Limb (tissue), 2 donors: ENCODE data around the gene TBC1D1.

Experiments
- DNase-seq, 2 donors: peaks; one replicate each; pipeline ENCODE4 v3.0.0-alpha.2; 2016; ENCODE audit errors: extremely low spot score in 2 of 2

Gene TBC1D1

GRCh38 chr4:38145033-38145678, 254.3 kb downstream of the TBC1D1 start:
- DNase-seq: no peak

DNA sequence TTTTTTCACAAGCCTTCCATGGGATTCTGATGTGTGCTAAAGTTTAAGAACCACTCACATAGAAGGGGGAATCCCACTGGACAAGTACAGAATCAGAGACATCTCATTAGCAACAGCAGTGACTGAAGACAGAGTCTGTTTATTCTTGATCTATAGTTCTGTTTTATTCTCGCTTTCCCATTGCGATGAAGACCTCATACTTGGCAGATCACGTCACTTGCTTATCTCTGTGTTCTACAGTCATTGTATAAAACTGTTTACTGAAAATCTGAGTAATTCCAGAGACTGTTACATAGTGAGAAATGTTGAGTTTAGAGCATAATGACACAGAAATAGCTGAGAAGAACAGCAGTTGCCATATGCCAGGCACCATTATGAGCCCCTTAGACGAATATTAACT, 254.9 kb downstream of the TBC1D1 start:
- no peak for DNase-seq

DNA sequence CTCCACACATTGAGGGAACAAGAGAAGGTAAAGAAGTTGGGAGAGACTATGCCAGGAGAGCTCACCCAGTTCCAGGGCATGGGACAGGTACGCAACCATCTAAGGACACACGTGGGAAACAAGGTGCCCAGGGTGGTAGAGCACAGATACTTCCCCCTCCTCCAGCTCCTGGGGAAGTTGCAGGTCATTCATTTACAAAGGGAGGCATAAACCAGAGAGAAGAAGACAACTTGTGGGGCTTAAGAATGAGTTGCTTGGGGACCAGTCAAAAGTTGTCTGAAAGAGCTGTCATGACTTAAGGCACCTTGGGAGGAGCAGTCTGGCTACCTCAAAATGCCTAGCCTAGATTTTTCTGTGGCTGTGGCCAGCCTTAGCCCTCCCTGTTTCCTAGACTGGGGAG, 255.5 kb downstream of the TBC1D1 start:
- DNase-seq: no peak

GRCh38 chr4:38149472-38149996, 258.6 kb downstream of the TBC1D1 start:
- no peak for DNase-seq

GRCh38 chr4:38149997-38150671, 259.2 kb downstream of the TBC1D1 start:
- DNase-seq: peak in 1 of 2 donors; percentile 37

DNA sequence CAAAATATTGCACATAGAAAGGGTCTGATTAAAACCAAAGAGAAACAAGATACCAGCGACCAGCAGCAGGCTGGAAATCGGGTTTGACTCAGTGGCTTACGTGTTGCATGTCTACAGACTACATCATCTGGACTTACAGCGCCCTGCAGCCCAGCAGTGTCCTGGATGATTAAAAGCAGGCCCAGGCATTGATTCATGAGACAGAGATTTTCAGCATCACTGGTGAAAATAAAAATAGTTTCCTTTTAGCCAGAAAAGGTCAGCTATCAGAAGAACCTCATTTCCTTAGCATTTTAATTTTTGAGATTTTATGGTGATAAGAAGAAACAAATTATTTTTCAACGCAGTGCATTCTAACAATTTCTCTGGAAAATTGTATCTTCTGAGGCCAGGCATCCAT, 259.9 kb downstream of the TBC1D1 start:
- DNase-seq: no peak

DNA sequence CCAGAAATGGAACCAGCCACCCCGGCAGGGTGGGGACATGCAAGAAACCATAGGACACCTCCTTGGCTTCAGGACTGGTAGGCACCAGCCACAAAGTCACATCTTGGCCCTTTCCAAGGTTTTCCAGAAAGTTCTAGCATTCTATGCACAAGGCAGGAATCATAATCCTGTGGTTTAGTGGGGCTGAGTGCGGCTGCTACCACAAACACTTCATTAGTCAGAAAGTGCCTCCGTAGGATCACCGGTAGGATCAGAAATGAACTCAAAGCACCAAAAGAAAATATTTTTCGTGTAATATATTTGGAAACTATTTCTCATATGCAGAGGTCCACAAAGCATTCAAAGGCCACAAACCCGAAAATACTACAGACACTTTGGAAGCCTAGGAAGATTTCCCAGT, 261.0 kb downstream of the TBC1D1 start:
- no peak for DNase-seq

GRCh38 chr4:38152305-38152704, 261.4 kb downstream of the TBC1D1 start:
- DNase-seq: no peak

DNA sequence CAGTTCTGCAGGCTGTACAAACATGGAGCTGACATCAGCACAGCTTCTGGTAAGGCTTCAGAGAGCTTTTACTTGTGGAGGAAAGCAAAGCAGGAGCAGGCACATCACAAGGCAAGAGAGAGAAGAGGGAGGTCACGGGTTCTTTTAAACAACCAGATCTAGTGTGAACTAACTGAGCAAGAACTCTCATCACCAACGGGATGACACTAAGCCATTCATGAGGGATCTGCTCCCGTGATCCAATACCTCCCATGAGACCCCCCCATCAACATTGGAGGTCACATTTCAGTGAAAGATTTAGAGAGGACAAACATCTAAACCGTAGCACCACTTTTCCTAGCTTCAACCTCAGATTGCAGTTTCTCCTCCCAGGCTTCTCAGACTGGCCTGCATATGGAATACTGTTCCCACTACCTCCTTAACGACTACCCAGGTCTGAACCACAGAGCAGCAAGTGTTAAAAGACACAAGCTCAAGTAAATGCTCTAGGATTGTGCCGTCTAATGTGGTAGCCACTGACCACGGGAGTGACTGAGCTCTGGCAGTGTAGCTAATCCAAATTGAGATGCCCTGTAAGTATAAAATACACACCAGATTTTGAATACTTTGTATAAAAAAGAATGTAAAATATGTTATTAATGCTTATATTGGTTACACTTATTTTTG, 262.0 kb downstream of the TBC1D1 start:
- DNase-seq: no peak

GRCh38 chr4:38153387-38153760, 262.5 kb downstream of the TBC1D1 start:
- no peak for DNase-seq

DNA sequence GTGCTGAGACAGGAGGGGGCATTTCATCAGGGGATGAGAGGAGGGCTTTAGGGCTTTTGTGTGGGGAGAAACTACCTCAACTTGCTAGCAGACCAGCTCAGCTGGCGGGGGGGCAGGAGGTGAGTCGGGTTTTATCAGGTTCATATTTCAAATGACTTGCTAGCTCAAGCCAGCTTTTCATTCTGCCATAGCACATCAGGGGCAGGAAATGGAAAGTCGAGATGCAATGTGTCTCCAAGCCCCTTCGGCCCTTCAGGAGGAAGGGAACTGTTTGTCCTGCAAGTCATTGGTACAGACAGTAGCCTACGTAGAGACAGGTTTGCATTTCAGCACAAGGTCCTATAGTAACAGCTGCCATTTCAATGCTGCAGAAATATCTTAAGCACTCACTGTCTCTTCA, 263.4 kb downstream of the TBC1D1 start:
- peak in 1 of 2 donors; percentile 40 for DNase-seq

DNA sequence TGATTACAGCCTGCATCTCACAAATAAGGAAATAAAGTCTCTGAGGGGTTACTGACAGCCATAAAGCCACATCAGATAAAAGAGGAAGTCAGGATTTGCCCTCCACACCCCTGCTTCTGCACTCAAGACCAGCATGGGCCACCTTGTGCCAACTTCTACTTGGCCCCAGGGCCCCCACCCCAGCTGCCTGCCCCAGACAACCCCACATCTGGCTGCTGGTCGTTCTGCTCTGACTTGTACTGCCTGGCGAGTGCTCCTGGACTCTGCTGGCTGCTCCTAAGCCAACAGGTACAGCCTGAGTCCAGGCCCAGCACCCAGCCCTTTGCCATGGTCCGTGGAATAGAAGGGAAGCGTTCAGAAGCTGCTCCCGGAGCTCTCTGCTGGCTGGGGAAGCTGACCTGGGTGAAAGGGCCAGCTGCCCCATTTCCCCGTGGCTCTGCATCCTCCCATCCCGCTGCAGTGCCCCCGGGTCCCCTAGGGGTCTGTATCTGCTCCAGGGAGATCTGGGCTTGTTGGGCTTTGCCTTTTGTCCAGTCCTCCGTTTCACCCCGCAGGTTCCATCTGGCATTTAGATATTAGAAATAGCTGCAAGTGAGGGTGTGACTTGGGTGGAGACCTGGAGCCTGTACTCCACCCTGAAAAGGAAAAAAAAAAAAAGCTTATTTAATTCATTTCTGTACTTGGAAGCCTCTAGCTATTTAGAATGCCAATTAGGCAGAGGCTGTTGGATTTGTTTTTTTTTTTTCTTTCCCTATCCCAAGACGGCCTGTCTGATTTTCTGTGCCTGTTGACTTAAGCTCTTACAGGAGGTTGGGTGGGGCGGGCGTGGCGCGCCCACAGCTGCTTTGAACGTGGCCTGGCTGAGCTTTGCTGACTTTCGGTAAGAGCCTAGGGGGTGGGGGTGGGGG, 264.1 kb downstream of the TBC1D1 start:
- no peak for DNase-seq

- no peak for DNase-seq
These were observed 264.9 kb downstream of the TBC1D1 start for GRCh38 chr4:38155589-38156294.

DNA sequence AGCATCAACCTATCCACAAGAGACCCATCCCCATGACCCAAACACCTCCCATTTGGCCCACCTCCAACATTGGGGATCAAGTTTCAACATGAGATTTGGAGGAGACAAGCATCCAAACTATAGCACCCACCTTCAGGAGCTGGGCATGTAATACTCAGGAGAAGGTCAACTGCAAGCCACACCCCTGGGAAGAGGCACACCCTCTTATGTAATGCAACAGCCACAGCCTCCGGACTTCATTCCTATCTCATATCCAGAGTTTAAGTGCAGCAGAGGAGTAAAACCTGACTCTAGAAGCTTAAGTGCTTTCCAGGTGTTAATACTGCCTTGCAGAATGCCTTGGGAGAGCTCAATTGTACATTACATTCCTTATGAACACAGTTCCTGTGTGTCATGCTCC, 266.7 kb downstream of the TBC1D1 start:
- DNase-seq: no peak

DNA sequence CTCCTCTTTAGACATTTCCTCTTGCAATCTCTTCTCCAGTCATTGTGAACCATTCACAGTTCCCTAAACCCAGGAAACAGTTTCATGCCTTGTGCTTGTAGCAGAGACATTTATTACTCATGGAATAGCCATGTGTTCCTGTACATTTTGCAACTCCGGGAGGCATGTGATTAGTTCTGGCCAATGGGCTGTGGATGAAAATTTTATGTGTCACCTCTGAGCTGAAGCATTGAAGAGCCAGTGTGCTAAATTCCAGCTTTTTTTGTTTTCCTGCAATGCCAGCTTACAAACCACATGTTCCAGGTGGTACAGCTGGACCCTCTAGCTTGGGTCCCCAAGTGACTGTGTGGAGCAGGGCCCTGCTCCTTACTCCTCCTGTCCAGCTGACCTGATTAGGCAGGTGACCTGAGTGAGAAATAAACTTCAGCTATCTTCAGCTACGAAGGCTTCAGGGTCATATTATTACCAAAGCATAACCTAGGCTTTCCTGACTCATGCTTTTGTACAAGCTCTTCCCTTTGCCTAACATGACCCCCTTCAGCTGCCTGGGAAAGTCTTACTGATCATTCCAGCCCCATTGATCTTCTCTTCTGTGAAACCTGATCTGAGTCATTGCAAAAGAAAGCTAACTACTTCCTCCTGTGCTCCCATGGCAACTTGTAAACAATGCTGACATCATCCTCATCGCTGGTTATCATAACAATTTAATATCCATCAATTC, 269.8 kb downstream of the TBC1D1 start:
- DNase-seq: peak in 1 of 2 donors; percentile 62

DNA sequence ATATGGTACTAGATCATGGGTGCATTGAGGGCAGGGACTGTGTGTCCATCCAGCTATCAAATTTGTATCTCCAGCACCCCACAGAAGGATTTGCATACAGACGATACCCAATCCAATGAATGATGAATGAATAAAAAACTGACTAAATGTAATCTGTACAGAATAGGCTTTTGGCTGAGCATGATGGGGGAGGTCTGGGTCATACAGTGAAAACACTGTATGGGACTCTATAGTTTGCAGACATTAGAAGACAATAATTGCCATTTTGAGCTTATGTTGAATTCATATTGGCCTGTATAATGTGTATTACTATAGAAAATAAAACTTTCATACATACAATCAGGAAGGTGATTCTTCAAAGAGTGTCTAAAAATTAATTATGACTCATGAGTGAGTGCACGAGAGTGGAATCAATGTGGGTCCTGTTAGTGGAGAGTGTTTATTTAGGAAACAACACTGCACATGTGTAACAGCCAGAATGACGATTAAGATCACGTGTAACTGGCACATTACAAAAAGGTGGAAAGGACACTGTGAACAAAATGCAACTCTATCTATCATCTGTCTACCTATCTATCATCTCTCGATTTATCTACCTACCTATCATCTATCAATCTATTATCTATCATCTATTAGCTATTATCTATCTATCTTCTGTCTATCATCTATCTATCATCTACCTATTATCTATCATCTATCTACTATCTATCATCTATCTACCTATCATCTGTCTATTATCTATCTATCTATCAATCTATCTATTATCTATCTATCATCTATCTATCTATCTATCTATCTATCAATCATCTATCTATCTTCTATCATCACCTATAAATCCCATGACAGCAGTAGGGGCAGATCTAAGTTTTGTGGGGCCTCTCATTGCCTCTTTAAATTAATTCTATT, 270.6 kb downstream of the TBC1D1 start:
- no peak for DNase-seq

DNA sequence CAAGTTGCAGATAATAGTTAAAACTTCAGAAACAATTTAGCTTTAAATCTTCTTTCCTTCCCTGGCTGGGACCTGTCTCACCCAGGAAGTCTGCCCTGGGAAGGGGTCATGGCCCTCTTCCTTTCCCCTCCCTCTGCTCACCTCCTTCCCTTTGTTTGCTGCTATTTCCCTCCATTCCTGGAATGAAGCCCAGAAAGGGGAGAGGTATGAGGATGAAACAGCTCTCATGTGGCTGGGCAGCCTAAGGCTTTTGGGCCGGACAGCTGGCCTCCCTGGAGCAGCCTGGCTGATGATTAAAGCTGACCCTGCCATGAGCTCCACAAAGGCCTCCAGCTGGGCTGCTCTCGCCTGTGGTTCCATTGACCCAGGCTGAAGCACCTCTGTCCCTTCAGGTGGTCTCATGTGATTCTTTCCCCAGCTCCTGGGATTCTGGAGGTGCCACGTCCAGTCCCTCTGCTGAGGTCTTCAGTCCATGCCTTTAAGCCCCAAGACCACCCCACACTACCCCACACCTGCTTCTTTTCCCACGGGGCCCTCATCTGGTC, 271.4 kb downstream of the TBC1D1 start:
- DNase-seq: no peak

DNA sequence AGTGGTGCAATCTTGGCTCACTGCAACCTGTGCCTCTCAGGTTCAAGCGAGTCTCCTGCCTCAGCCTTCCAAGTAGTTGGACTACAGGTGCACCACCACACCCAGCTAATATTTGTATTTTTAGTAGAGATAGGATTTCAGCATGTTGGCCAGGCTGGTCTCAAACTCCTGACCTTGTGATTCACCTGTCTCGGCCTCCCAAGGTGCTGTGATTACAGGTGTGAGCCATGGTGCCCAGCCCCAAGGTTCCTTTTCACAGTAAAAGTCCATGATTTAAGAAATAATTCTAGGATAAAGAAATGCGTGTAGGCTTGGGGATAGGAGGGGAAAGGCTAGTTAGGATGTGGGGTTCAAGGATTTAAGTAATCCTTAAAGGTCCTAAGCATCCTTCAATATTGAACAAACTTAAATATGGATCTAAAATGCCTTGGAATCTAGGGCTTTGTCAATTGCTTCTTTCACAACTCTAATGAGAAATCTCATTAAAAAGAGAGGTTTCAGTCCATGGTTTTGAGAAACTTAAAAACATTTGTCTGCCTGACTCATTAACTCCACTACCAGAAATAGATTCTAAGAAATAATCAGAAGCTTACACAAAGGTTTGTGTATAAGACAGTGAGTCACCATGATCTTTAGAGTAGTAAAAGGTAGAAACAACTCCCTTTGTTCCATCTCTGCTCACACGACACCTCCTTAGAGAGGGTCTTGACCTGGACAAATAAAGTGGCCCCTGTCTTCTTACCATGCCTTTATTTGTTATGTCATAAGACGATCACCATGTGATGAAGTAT, 272.5 kb downstream of the TBC1D1 start:
- no peak for DNase-seq
